Breast epithelium (tissue), 4 donors: Measurements from ENCODE around the gene MOGAT1. TPM values are rescaled to one million over a fixed set of nuclear protein-coding genes. Genes with fewer than 3 reads are reported as not detected.

Experiments
- DNase-seq, 2 donors: peaks; one replicate each; pipeline ENCODE4 v3.0.0-alpha.2; 2019; ENCODE audit warnings: low spot score in 2 of 2
- H3K27ac ChIP-seq, 2 donors: fragments of 200-600 bp; sonication (generic) in 1 of 2; one replicate each; pipeline ENCODE4 v1.5.1; 2016 to 2019; ENCODE audit warnings: mild to moderate bottlenecking in 1 of 2
- H3K27me3 ChIP-seq, 2 donors: fragments of 200-600 bp; sonication (generic) in 1 of 2; one replicate each; pipeline versions ENCODE4 v1.5.1 to v1.6.0; 2017 to 2019; ENCODE audit warnings: control low read depth in 1 of 2, mild to moderate bottlenecking in 1 of 2
- H3K36me3 ChIP-seq: fragments of 200-600 bp; one replicate; pipeline ENCODE4 v1.5.1; 2019
- H3K4me1 ChIP-seq, 2 donors: fragments of 200-600 bp; sonication (generic); one replicate each; pipeline ENCODE4 v1.5.1; 2016 to 2019; ENCODE audit warnings: control low read depth in 1 of 2
- H3K4me3 ChIP-seq, 3 donors: fragments of 200-600 bp; sonication (generic); 1 replicate in 2 of 3; 2 replicates in 1 of 3; pipeline ENCODE4 v1.5.1; 2016 to 2019; ENCODE audit warnings: mild to moderate bottlenecking in 3 of 3, moderate library complexity in 2 of 3
- H3K9me3 ChIP-seq, 2 donors: fragments of 200-600 bp; sonication (generic) in 1 of 2; one replicate each; pipeline ENCODE4 v1.5.1; 2016 to 2019; ENCODE audit warnings: control low read depth in 1 of 2
- POLR2A ChIP-seq: fragments of 450-650 bp; IDR thresholded peaks from one replicate; pipeline ENCODE4 v1.6.1; 2016; ENCODE audit warnings: antibody characterized with exemption, mild to moderate bottlenecking, moderate library complexity
- POLR2AphosphoS5 ChIP-seq, 3 donors: sonication (generic); formaldehyde crosslinking; IDR thresholded peaks; one replicate each; pipeline ENCODE4 v1.6.1; 2017; ENCODE audit warnings: antibody characterized with exemption in 3 of 3
- intact Hi-C: fragments of 100-400 bp; cut with DNase I; formaldehyde crosslinking; loops from one replicate; pipeline ENCODE4 v1.15.1; 2023; ENCODE audit warnings: low total_unique reads
- total RNA-seq, 3 donors: library from RNA; depleted of rRNA; stranded (reverse); fragments of >200 nt; gene quantifications; one replicate each; pipeline ENCODE4 v1.1.0, GENCODE V29; 2016
- TF ChIP-seq, protein P1 (sequence below), 3 donors: fragments of 450-650 bp; IDR thresholded peaks; one replicate each; pipeline ENCODE4 v1.5.1; 2016 to 2017; ENCODE audit warnings: antibody characterized with exemption in 3 of 3, mild to moderate bottlenecking in 3 of 3, moderate library complexity in 3 of 3

Gene MOGAT1
- total RNA-seq, 3 donors from 2014 or later: 0.98 TPM; not detected in 2

- peak; percentile 89 to 91 for DNase-seq
- H3K9me3 ChIP-seq: no peaks in the 10 kb centered on the region
- H3K36me3 ChIP-seq: no peaks in the 10 kb centered on the region
- peak within 1 kb of the TSS; percentile 74 to 86 (median 79) for H3K4me3 ChIP-seq
- intact Hi-C loops: no loop called here
- H3K27me3 ChIP-seq: no peaks in the 10 kb centered on the region
- H3K4me1 ChIP-seq: peaks cover 0 to 10% of the 10 kb centered on the region in 2 donors
- TF ChIP-seq POLR2AphosphoS5 (IDR thresholded peaks at IDR 0.05) (peak in 2 of 3 donors; percentile 47 to 57), POLR2A (no peak)
- TF ChIP-seq, protein P1, sequence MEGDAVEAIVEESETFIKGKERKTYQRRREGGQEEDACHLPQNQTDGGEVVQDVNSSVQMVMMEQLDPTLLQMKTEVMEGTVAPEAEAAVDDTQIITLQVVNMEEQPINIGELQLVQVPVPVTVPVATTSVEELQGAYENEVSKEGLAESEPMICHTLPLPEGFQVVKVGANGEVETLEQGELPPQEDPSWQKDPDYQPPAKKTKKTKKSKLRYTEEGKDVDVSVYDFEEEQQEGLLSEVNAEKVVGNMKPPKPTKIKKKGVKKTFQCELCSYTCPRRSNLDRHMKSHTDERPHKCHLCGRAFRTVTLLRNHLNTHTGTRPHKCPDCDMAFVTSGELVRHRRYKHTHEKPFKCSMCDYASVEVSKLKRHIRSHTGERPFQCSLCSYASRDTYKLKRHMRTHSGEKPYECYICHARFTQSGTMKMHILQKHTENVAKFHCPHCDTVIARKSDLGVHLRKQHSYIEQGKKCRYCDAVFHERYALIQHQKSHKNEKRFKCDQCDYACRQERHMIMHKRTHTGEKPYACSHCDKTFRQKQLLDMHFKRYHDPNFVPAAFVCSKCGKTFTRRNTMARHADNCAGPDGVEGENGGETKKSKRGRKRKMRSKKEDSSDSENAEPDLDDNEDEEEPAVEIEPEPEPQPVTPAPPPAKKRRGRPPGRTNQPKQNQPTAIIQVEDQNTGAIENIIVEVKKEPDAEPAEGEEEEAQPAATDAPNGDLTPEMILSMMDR (IDR thresholded peaks at IDR 0.05): peak in 1 of 3 donors; percentile 21
- peak within 1 kb of the TSS; percentile 93 to 95 for H3K27ac ChIP-seq
Observed at GRCh38 chr2:222655787-222656525, 15.5 kb upstream of the MOGAT1 start, which contains the start of gene FARSB. Gene FARSB (minus strand): TSS chr2:222656092. CDS start chr2:222656073, 19 bp downstream.

DNA sequence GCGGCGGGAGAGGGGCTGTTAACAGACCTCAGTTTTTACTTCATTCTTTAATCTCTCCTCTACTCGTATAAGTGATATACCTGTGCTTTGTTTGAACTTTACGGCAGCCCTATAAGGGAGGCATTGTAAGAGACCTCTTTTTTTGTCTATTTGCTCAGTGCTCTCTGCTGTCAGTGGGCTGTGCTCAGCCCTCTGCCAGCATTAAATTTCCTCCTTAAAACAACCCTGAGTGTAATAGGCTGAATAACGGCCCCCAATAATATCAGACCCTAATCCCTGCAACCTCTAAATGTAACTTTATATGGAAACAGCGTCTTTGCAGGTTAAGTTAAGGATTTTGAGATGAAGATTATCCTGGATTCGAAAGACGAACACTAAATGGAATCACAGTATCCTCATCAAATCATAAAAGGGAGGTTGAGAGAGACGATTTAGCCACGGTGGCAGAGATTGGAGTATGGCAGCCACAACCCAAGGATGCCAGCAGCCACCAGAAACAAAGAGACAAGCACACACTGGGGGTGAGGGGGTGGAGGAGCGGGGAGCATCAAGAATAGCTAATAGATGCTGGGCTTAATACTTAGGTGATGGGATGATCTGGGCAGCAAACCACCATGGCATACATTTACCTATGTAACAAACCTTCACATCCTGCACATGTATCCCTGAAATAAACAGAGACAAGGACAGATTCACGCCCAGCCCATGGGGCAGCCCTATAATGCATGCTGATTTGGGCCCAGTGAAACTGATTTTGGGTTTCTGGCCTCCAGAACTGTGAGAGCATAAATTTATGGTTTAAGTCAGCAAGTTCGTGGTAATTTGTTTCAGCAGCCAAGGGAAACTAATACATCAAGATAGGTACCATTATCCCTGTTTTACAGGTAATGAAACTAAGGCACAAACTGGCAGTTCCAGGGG lies 14.7 kb upstream of the MOGAT1 start:
- H3K9me3 ChIP-seq: no peaks in the 10 kb centered on the region
- H3K27ac ChIP-seq: peak overlapping the region; percentile 93 to 95
- H3K4me3 ChIP-seq: peak overlapping the region; percentile 74 to 86 (median 79)
- intact Hi-C loops: no loop called here
- no peak for DNase-seq
- TF ChIP-seq POLR2AphosphoS5 (IDR thresholded peaks at IDR 0.05): no peak
- no peak for TF ChIP-seq POLR2A
- TF ChIP-seq, protein P1 (IDR thresholded peaks at IDR 0.05): no peak
- H3K4me1 ChIP-seq: peaks cover 0 to 10% of the 10 kb centered on the region in 2 donors
- H3K27me3 ChIP-seq: no peaks in the 10 kb centered on the region
- H3K36me3 ChIP-seq: no peaks in the 10 kb centered on the region

DNA sequence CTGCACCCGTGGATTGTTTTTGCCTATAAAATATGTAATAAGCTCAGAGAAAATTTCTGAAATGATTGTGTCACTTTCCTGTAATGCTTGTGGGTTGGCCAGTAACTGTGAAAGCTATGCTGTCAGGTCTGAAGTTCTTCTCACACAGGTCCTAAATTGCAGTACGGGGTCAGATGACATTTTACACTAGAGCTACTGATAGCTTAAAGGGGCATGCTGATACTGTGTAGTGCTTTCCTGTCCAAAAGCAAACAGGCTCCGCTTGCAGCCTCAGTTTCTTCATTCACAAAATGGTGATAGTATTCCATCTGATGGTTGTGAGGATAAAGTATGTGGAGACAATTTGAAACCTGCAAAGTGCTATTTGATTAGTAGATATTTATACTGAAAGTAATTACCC lies 8.0 kb upstream of the MOGAT1 start:
- Histone ChIP-seq H3K27me3 (no peaks in the 10 kb centered on the region), H3K27ac (no peak overlapping the region), H3K4me1 (no peaks in the 10 kb centered on the region), H3K4me3 (no peak overlapping the region), H3K36me3 (no peaks in the 10 kb centered on the region), H3K9me3 (no peaks in the 10 kb centered on the region)
- TF ChIP-seq POLR2A: no peak
- TF ChIP-seq POLR2AphosphoS5 (IDR thresholded peaks at IDR 0.05): no peak
- TF ChIP-seq, protein P1 (IDR thresholded peaks at IDR 0.05): no peak
- no peak for DNase-seq
- intact Hi-C loops: no loop called here

DNA sequence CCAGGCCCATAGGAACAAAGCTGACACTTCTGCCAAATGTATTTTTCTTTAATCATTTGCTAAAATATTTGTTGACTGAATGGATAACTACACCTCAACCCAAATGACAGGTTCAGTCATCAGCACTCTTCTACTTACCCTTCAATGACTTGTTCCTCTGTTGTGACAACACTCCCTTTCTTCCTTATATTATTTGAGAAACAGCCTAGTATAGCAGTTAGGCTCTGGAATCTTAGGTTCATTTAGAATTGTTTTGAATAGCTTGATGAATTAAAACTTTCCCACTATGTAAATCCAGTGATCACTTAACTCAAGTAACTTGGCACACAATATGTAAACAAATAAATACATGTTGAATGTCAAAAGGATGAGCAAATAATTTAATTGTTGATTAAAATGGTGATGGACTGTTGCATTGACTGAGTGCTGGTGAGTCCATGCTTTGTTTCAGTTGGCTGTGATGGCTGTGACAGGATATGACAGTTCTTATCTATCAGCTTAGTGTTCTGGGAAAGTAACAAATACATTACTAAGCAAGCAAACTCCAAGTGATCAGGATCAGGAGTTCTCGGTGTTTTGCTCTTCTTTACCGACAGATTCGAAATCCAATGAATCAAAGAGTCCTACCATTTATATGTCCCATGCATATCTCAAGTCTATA lies 2.8 kb upstream of the MOGAT1 start:
- TF ChIP-seq POLR2AphosphoS5 (IDR thresholded peaks at IDR 0.05) (no peak), POLR2A (no peak)
- TF ChIP-seq, protein P1 (IDR thresholded peaks at IDR 0.05): no peak
- intact Hi-C loops: no loop called here
- Histone ChIP-seq H3K4me1 (no peaks in the 10 kb centered on the region), H3K9me3 (no peaks in the 10 kb centered on the region), H3K27ac (no peak overlapping the region), H3K4me3 (no peak overlapping the region), H3K27me3 (no peaks in the 10 kb centered on the region), H3K36me3 (no peaks in the 10 kb centered on the region)
- DNase-seq: no peak
